GM19395 (cell line): ENCODE measurements around the gene WWOX.

Experiments used
- ATAC-seq: cut with Tn5 transposase; IDR thresholded peaks from one replicate; pipeline ENCODE4 v1.9.1; 2021; ENCODE audit warnings: mild to moderate bottlenecking, moderate library complexity; ENCODE audit not compliant: unreplicated experiment

The WWOX gene

GRCh38 chr16:78140818-78141466 is 41.5 kb downstream of the WWOX start:
- no peak for ATAC-seq

GRCh38 chr16:78142788-78143187 is 43.3 kb downstream of the WWOX start:
- ATAC-seq = no peak

GRCh38 chr16:78146807-78147206 is 47.4 kb downstream of the WWOX start:
- no peak for ATAC-seq

- no peak for ATAC-seq
These were observed 48.5 kb downstream of the WWOX start for GRCh38 chr16:78147911-78148401.

- ATAC-seq = no peak
These were observed 50.8 kb downstream of the WWOX start for GRCh38 chr16:78150233-78150632.

GRCh38 chr16:78154729-78155461 is 55.4 kb downstream of the WWOX start:
- no peak for ATAC-seq

- ATAC-seq = no peak
These were observed 56.4 kb downstream of the WWOX start for GRCh38 chr16:78155791-78156345.

- no peak for ATAC-seq
These were observed 61.7 kb downstream of the WWOX start for GRCh38 chr16:78161023-78161729.

- no peak for ATAC-seq
These were observed 64.6 kb downstream of the WWOX start for GRCh38 chr16:78163772-78164670.

GRCh38 chr16:78170494-78170933 is 71.1 kb downstream of the WWOX start:
- ATAC-seq = no peak

- ATAC-seq = no peak
These were observed 75.8 kb downstream of the WWOX start for GRCh38 chr16:78175287-78175686.

- ATAC-seq = no peak
These were observed 77.0 kb downstream of the WWOX start for GRCh38 chr16:78176435-78176834.

- ATAC-seq = no peak
These were observed 77.8 kb downstream of the WWOX start for GRCh38 chr16:78177218-78177617.

- no peak for ATAC-seq
These were observed 78.5 kb downstream of the WWOX start for GRCh38 chr16:78177987-78178386.

- no peak for ATAC-seq
These were observed 80.2 kb downstream of the WWOX start for GRCh38 chr16:78179666-78180065.

- ATAC-seq = no peak
These were observed 80.9 kb downstream of the WWOX start for GRCh38 chr16:78180349-78180748.

- no peak for ATAC-seq
These were observed 84.2 kb downstream of the WWOX start for GRCh38 chr16:78183437-78184237.

- ATAC-seq = no peak
These were observed 85.1 kb downstream of the WWOX start for GRCh38 chr16:78184238-78185183.
